Measurements from ENCODE around the gene FUT2. TPM values are rescaled to one million over a fixed set of nuclear protein-coding genes. Genes with fewer than 3 reads are reported as not detected.
A peak's percentile ranks its signal among the peaks of the same experiment; 100 is the strongest.

FUT2 gene
- total RNA-seq, 1 experiment from 2014 or later: 12.5 TPM

DNA sequence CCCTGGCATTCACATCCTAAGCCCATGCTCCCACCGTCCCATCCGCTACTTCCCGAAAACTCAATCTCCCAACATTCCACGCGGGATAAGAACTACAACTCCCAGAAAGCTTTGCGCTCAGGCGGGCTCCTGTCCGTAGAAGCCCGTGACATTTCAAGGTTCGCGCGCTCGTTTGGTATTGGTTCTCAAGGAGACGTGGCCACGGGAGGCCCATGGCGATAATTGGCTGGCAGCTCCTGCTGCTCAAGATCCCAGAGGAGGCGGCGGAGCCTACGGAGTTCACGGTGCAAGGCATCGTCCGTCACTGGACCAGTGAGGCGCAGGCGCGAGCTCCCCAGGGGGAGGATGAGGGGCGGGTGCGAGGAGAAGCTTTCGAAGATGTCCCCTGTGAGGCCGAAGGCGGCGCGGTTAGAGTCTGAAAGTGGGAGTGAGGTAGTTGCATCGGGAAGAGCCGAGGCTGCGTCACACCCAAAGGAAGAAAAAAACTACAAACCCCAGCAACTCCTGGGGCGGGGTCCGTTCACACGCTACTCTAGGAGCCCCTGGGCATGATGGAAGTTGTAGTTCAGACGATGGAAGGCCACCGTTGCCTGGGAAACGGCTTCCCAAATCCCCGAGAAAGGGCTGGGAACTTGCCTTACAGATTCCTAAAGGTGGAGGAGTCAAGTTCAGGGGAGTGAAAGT is 25.0 kb downstream of the FUT2 start:
- H3K9me3 ChIP-seq (ENCODE audit: control insufficient read depth in 1 of 2, insufficient read depth in 1 of 2, low read depth in 1 of 2, low read length in 2 of 2): no peaks in the 10 kb centered on the region
- ATAC-seq: peak; percentile 91
- H3K4me1 ChIP-seq (ENCODE audit: control insufficient read depth in 1 of 2, insufficient read depth in 2 of 2, low read length in 2 of 2): peaks cover 6 to 31% of the 10 kb centered on the region in 2 experiments
- H3K36me3 ChIP-seq (ENCODE audit: control insufficient read depth in 1 of 2, insufficient read depth in 2 of 2, low read length in 2 of 2): no peaks in the 10 kb centered on the region
- H3K9me2 ChIP-seq (ENCODE audit: insufficient read depth): no peaks in the 10 kb centered on the region
- H3K4me3 ChIP-seq (replicated peaks in 1 of 2; ENCODE audit: low read depth in 1 of 2, low read length in 2 of 2): peak overlapping the region; percentile 52 to 58
- peak overlapping the region; percentile 50 for H2AFZ ChIP-seq (ENCODE audit: low read depth, low read length, poor library complexity, severe bottlenecking)
- H3K4me2 ChIP-seq (ENCODE audit: low read length): peak overlapping the region; percentile 80
- TF ChIP-seq POLR2A (IDR thresholded peaks at IDR 0.05; ENCODE audit: borderline replicate concordance, extremely low read depth, insufficient read depth, insufficient read length) (peak; percentile 58), ELF1 (IDR thresholded peaks at IDR 0.05; ENCODE audit: borderline replicate concordance, low read depth) (no peak; the same call in 1 of the 2 replicates), YY1 (IDR thresholded peaks at IDR 0.05; ENCODE audit: extremely low read depth, insufficient replicate concordance, low read depth, low read length) (peak; percentile 45), TCF7L2 (IDR thresholded peaks at IDR 0.05; ENCODE audit: borderline replicate concordance, extremely low read depth, insufficient read depth, insufficient read length) (peak; percentile 42), SP1 (IDR thresholded peaks at IDR 0.05; ENCODE audit: low read depth) (peak; percentile 97)
- TF ChIP-seq, protein P1, sequence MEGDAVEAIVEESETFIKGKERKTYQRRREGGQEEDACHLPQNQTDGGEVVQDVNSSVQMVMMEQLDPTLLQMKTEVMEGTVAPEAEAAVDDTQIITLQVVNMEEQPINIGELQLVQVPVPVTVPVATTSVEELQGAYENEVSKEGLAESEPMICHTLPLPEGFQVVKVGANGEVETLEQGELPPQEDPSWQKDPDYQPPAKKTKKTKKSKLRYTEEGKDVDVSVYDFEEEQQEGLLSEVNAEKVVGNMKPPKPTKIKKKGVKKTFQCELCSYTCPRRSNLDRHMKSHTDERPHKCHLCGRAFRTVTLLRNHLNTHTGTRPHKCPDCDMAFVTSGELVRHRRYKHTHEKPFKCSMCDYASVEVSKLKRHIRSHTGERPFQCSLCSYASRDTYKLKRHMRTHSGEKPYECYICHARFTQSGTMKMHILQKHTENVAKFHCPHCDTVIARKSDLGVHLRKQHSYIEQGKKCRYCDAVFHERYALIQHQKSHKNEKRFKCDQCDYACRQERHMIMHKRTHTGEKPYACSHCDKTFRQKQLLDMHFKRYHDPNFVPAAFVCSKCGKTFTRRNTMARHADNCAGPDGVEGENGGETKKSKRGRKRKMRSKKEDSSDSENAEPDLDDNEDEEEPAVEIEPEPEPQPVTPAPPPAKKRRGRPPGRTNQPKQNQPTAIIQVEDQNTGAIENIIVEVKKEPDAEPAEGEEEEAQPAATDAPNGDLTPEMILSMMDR (IDR thresholded peaks at IDR 0.05 in 2 of 3, conservative IDR thresholded peaks at IDR 0.05 in 1 of 3; ENCODE audit: borderline replicate concordance in 1 of 3, insufficient read depth in 1 of 3, low read depth in 2 of 3, low read length in 2 of 3): no peak
- TF ChIP-seq, protein P2, sequence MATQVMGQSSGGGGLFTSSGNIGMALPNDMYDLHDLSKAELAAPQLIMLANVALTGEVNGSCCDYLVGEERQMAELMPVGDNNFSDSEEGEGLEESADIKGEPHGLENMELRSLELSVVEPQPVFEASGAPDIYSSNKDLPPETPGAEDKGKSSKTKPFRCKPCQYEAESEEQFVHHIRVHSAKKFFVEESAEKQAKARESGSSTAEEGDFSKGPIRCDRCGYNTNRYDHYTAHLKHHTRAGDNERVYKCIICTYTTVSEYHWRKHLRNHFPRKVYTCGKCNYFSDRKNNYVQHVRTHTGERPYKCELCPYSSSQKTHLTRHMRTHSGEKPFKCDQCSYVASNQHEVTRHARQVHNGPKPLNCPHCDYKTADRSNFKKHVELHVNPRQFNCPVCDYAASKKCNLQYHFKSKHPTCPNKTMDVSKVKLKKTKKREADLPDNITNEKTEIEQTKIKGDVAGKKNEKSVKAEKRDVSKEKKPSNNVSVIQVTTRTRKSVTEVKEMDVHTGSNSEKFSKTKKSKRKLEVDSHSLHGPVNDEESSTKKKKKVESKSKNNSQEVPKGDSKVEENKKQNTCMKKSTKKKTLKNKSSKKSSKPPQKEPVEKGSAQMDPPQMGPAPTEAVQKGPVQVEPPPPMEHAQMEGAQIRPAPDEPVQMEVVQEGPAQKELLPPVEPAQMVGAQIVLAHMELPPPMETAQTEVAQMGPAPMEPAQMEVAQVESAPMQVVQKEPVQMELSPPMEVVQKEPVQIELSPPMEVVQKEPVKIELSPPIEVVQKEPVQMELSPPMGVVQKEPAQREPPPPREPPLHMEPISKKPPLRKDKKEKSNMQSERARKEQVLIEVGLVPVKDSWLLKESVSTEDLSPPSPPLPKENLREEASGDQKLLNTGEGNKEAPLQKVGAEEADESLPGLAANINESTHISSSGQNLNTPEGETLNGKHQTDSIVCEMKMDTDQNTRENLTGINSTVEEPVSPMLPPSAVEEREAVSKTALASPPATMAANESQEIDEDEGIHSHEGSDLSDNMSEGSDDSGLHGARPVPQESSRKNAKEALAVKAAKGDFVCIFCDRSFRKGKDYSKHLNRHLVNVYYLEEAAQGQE (IDR thresholded peaks at IDR 0.05; ENCODE audit: low read depth): no peak
- TF ChIP-seq, protein P3, sequence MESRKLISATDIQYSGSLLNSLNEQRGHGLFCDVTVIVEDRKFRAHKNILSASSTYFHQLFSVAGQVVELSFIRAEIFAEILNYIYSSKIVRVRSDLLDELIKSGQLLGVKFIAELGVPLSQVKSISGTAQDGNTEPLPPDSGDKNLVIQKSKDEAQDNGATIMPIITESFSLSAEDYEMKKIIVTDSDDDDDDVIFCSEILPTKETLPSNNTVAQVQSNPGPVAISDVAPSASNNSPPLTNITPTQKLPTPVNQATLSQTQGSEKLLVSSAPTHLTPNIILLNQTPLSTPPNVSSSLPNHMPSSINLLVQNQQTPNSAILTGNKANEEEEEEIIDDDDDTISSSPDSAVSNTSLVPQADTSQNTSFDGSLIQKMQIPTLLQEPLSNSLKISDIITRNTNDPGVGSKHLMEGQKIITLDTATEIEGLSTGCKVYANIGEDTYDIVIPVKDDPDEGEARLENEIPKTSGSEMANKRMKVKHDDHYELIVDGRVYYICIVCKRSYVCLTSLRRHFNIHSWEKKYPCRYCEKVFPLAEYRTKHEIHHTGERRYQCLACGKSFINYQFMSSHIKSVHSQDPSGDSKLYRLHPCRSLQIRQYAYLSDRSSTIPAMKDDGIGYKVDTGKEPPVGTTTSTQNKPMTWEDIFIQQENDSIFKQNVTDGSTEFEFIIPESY (IDR thresholded peaks at IDR 0.05; ENCODE audit: extremely low read depth, insufficient replicate concordance, low read length): peak; percentile 28
- RAD21 ChIA-PET (ENCODE audit: low non-redundant PET in 1 of 2, low total read pairs in 2 of 2, uncharacterized antibody in 2 of 2, unreplicated experiment in 2 of 2): no interaction called here
- H3K9ac ChIP-seq (ENCODE audit: low read length): peak overlapping the region; percentile 60
- POLR2A ChIA-PET: interaction anchor here (0.8 to 1.7 kb wide), 5 partner anchors 9 to 27 kb away, joined by 3 to 6 read pairs (median 3); no protein-coding TSS in a partner anchor
- H3K27me3 ChIP-seq (ENCODE audit: insufficient read depth, low read length): no peaks in the 10 kb centered on the region
- intact Hi-C loops (cut with micrococcal nuclease): no loop called here
- no TSS peak for BruUV-seq (replicated peaks)
- no peaks in the 10 kb centered on the region for H3K79me2 ChIP-seq (ENCODE audit: insufficient read depth, low read length)
- peak overlapping the region; percentile 33 for H3K27ac ChIP-seq (ENCODE audit: low read depth, low read length)
- DNase-seq (ENCODE audit: low read depth, low spot score): peak; percentile 98
- no peaks in the 10 kb centered on the region for H4K20me1 ChIP-seq (ENCODE audit: insufficient read depth)
- CTCF ChIA-PET: interaction anchor here (1.1 to 1.3 kb wide), 2 partner anchors 8 to 75 kb away, joined by 4 to 5 read pairs; no protein-coding TSS in a partner anchor

All from HCT116 (cell line).